Cortex of kidney (tissue), 1 donor: ENCODE results near the gene PRELP.
"Not testable (repeated sequence)": the region's sequence is repeated elsewhere in the genome, so short reads cannot be mapped to it uniquely, and the experiment has no call there.

Experiments
- DNase-seq: peaks from one replicate; lab custom pipeline; 2025; lab: John Stamatoyannopoulos, UW

Gene PRELP

DNA sequence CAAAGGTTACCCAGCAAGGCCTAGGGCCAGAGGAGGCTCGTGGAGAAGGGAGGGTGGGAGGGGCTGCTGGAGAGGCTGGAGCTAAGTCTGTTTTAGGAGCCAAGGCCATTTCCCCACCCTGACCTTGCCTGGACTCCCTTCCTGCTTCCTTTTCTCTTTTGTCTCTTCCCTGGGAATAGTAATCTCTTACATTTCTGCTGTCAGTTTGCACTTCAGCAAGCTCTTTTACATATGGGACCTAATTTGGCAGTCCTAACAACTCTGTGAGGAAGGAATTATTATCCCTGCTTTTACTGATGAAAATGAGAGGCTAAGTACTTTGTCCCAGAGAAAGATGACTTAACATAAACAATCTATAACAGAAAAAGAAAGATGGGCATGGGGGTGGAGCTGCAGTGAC is 32.2 kb downstream of the PRELP start:
- DNase-seq, result no peak

DNA sequence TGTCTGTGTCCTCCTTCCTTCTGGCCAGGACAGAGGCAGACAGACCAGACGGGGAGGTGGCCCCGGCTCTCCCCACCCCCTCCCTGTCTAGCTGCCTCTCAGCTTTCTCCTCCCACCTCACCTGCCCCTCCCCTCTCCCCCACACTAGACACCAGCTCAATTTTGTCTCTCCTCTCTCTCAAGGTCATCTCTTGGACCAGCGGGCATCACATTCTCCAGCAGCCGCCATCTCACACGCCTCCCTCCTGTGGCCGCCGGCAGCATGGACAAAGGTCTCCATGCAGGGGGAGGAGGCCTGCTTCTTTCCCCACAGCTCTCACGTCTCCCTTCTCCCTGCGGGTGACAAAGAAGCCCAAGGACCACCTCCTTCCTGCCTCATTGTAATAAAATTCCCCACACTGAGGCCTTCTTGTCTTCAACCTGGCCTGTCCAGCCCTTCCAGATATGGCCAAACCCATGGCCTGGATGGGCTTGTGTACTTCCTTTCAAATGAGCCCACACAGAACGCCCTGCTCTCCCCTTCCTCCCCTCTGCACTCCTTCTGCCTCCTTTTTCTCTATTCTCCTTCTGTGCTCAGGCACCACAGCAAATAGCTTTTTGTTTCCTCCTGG is 33.0 kb downstream of the PRELP start:
- DNase-seq, result no peak

DNA sequence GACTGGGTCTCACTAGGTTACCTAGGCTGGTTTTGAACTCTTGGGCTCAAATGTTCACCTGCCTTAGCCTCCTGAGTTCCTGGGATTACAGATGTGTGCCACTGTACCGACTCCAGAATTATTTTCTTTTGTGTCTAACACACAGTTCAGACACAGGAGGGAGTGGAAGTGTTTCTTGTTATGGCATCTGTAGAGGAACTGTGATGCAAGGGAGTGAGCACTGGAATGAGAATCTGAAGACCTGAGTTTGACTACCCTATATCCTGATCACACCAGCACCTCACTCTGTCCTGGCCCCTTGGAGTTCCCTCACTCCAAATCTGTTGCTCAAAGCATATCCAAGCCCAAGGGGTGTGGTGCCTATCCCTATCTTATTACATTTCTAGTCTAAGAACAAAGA is 33.5 kb downstream of the PRELP start:
- no peak for DNase-seq

- DNase-seq, result no peak
Measured at GRCh38 chr1:203511513-203511912, 35.9 kb downstream of the PRELP start.

GRCh38 chr1:203511930-203512329 is 36.3 kb downstream of the PRELP start:
- DNase-seq, result no peak

- DNase-seq, result no peak
Measured at GRCh38 chr1:203512517-203512847, 36.9 kb downstream of the PRELP start.

GRCh38 chr1:203512848-203513584 is 37.4 kb downstream of the PRELP start:
- DNase-seq, result no peak

GRCh38 chr1:203513585-203514031 is 38.0 kb downstream of the PRELP start:
- DNase-seq, result no peak

DNA sequence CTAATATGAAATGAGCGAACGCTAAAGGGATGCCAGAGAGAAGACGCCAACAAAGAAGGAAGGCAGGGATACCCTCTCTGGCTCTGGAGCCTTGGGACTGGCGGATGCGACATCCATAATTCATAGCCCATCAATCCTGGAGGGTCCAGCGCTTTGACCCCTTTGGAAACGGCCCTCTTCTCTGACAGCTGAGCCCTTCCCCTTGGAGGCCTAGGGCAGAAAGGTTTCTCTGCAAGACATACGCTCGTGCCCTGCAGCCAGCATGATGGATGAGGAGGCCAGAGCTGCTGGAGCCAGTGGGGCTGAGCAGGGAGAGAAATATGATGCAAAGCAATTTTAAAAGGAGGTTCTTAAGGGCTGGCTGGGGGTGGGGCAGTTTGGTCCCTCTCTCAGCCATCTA is 40.6 kb downstream of the PRELP start:
- no peak for DNase-seq

DNA sequence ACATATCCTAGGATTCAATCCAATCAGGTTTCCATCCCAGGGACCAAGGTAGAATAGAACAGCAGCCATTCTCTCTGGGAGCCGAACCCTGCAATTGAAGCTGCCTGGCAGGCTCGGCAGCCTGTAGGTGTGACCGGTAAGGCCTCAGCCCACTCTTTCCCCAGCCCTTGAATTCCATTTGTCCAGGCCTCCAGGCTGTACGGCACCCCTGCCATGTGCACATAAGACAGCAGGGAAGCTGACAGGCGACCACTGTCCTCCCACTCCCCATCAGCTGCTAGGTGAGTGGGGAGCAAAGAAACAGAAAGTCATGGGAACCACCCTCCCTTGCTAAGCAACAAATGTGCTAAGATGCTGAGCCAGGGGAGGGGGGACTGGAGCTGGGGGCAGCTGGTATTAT is 41.3 kb downstream of the PRELP start:
- DNase-seq, result no peak

DNA sequence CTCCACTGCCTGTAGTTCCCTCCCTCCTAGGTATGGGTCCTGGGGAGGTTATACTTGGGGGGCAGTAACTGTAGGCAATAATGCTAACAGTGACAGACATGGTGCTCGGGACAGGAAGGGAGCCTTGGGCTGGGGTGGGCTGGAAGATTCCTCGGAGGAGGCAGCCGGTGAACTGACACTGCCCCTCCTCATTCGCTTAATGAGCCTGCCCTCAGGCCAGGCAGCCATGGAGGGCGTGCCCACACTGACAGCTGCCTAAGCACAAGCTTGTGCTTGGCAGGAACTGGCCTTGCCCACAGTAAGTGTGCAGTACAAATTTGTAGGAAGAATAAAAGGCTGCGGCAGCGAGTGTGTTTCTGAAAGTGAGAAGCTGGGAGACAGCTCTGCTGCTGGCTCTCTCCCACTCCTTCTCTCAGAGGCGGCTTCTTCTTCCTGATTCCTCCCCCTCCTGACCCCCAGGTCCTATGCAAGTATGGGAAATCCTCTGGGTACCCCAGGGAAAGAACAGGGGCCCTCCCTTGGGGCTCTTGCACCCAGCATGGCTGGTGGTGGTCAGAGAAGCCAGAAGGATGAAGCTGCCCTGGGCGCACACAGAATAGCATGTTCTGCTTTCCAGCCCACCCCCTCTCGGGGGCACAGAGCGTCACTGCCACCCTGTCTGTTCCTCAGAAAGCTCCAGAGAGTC is 42.0 kb downstream of the PRELP start:
- DNase-seq, result no peak

DNA sequence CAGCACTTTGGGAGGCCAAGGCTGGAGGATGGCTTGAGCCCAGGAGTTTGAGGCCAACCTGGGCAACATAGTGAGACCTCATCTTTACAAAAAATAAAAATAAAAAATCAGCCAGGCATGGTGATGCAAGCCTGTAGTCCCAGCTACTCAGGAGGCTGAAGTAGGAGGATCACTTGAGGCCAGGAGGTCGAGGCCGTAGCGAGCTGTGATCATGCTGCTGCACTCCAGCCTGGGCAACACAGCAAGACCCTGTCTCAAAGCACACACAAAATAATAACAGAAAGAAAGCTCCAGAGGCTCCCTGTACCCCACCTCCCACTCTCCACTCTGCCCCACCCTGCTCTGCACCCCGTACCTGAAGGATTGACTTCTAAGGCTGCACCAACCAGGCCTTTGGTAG is 42.5 kb downstream of the PRELP start:
- DNase-seq, result not testable (repeated sequence)

GRCh38 chr1:203518541-203518940 is 42.9 kb downstream of the PRELP start:
- no peak for DNase-seq

- DNase-seq, result no peak
Measured at GRCh38 chr1:203519053-203519840, 43.6 kb downstream of the PRELP start.

DNA sequence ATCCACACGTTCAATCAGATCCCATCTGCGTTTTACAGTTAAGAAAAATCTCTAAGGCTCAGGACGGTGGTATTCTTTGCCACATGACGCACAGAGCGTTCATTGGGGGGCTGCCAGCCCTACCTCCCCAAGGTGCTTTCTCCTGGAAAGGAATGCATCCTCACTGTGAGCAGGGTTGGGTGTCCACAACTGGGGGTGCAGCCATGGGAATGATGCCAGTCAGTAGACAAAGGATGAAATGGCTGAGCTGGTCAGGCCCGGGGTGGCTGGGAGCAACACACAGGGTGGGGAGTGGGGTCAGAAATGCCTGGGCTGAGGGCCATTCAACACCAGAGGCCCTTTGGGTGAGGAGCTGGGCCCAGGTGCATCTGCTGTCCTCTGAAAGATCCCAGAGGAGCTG is 44.3 kb downstream of the PRELP start:
- no peak for DNase-seq

DNA sequence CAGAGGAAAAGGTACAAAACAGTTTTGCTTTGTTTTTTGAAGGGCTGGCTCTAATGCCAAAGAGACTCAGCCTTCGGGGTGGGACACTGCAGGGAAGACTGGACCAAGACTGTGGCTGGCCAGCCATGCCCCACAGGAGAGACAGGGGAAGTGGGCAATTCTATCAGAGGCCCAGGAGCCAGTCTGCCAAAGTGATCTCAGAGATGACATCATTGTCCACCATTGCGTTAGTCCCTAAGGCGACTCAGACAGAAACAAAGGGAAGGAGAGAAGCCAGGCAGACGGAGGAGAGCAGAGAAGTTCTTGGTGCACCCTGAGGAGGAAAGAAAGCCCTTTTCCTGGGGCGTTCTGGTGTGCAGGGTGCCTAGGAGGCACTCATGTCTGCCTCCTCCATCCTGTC is 44.7 kb downstream of the PRELP start:
- no peak for DNase-seq

DNA sequence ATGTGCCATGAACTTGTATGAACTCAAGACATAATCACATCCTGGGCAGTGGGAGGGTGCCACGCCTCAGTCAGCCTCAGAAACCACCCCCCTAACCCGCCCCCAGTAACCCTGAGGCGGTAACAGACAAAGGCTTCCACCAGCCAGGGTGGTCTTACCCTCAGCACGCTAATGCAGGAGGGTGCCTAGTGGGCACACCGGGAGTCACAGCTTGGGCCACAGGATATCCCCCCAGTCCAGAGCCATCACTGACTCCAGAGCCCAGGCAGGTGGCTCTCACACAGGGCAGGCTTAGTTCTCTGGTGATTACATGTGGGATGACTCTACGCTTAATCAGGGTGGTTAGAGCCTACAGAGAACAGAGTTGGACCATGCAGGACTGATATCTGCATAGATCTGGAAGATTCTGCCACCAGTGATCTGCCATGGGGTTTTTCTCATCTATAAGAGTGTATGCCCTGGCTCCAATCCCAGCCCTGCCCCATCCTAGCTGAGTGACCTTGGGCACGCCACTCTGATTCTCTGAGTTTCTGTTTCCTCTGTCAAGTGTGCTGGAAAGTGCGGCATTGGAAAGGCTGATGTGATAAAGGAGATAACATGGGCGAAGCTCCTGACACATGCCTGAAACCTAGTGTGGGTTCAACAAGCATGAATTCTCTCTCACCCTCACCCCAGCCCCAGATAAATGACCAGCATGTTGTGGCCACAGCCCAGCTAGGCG is 45.6 kb downstream of the PRELP start:
- DNase-seq, result no peak

DNA sequence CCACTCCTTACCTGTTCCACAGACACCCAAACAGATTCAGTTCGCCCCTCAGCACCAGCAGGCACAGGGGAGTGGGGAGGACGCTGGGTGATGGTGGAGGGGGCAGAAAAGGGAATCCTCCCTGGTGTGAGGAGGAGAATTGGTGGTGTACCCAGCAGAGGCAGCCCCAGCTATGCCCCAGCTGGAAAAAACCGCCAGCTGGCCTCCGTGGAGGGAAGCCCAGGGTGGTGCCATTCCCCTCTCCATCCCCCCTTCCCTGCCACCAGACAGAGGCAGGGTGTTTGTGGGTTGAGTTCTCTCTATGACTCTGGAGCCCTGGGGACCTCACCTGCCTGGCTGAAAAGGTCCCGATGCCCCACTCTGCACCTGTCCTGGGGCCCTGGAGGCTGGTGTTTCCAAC is 46.2 kb downstream of the PRELP start:
- DNase-seq, result no peak

- DNase-seq, result no peak
Measured at GRCh38 chr1:203522237-203522636, 46.6 kb downstream of the PRELP start.

DNA sequence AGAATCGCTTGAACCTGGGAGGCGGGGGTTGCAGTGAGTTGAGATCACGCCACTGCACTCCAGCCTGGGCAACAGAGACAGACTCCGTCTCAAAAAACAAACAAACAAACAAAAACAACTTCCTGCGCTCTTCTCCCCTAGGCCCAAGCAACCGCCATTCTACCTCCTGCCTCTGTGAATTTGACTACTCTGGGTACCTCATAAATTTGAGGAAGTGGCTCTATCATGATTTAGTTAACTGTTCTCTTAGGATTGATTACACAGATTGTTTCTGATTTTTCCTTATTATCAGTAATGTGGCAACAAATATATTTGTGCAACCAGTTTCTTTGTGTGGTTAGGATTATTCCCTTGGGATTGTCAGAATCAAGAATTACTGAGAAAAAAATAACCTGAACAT is 48.1 kb downstream of the PRELP start:
- DNase-seq, result no peak

DNA sequence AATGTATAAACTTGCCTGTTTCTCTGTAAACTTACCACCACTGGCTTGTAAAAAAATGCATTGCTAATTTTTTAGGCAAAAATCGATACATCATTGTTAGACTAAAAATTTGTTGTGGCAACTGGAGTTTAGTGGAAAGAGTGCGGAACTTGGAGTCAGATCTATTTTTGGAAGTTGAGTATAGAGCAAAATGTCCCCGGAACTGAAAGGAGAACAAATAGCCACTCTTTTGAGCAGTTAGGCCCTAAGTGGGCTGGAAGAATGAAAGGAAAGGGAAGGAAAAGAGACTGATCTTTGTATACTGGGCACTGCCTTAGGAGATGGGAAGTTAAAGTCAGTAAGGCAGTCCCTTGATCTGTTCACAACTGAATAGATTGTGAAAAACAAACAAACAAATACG is 48.5 kb downstream of the PRELP start:
- no peak for DNase-seq

DNA sequence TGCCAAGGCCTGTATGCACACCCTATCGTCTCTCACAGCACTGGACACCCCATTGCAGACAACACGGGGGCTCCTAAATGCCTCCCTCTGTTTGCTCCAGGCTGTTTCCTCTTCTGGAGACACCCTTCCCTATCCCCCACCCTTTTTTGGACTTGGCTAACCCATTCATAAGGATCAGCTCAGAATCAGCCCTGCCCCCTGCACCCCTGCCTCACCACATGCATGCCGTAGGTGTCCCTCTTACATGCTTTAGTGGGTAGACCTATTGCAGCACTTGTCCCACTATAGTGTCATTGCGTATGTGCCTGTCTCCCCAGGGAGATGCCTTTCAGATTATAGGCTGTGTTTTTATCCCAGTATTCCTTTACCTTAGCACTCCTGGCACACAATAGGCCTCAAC is 49.2 kb downstream of the PRELP start:
- no peak for DNase-seq
